ENCODE data around the gene B3GAT1.
"Not testable (repeated sequence)": the region's sequence is repeated elsewhere in the genome, so short reads cannot be mapped to it uniquely, and the experiment has no call there.

DNA sequence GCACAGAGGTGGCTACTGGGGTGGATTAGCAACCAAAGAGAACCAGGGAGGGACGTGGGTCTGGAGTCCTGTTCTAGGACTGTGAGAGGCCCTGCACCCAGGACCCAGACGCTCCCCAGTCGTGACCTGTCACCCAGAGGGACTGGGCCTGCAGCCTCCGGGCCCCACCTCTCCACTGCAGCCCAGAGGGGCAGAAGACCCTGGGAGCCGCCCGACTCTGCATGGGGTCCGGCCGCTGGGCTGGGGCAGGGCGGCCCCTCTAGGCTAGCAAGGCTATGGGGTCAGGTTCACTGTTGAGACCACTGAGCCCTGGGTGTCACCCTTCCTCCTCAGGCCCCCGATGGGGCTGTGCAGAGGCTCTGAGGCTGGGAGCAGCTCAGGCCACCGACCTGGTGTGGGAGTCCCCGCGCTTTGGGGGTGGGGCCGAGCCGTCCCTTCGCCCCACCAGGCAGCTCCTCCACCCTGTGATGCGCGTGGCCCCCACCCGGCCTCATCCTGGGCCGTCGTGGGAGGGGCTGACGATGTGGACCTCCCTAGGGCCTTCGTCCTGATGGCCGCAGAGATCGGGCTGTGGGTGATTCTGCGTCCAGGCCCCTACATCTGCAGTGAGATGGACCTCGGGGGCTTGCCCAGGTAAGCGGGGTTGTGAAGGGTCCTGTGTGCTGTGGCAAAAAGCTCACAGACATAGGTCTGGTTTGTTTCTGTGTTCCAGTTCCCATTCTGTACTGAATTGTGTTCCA lies 67.4 kb downstream of the B3GAT1 start:
- TF ChIP-seq POLR2A, POLR2AphosphoS5 (IDR thresholded peaks at IDR 0.05; ENCODE audit: low read depth, low read length): not testable (repeated sequence)
